ENCODE results near the gene SKI.

The SKI gene

DNA sequence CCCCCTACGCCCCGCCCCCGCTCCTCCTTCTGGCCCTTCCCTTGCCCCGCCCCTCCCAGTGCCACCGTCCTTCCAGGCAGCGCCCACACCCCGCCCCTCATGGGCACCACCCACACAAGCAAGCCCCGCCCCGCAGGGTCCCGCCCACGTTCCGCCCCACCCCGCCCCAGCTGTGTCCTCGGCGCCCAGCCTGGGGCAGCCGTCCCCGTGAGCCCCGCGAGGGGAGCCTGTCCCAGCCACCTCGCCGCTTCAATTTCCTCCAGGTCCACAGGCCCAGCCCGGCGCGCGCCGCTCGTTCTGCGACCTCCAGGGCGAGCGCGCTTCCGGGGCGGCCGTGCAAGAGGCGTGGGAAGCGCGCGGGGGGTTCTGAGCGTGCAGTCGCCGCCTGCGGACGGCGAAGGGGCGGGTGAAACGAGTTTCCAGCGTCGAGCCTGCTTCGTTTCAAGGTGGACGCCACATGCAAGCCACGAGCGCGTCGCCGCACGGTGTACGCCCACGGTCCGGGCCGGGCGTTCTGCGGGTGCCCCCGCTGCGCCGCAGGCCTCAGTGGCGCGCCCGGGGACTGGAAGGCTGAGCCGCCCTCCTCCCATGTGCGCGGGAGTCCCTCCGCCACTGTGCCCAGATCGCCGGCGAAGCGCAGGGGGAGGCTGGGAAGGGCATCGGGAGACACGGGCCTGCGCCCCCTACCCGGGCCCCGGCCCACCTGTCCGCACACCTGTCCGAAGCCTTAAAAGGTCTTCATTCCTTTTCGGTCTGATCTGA, 22.7 kb upstream of the SKI start:
- peaks cover 42% of the 10 kb centered on the region for H3K4me1 ChIP-seq (ENCODE audit: control insufficient read depth, insufficient read depth, low read length)
- H3K4me3 ChIP-seq (ENCODE audit: low read length), result no peak overlapping the region
- H3K9me3 ChIP-seq (ENCODE audit: control insufficient read depth, low read length), result no peaks in the 10 kb centered on the region
- peak overlapping the region; percentile 15 for H3K9ac ChIP-seq (ENCODE audit: low read length)
- H3K36me3 ChIP-seq (ENCODE audit: control insufficient read depth, insufficient read depth, low read length), result no peaks in the 10 kb centered on the region
- H3K27me3 ChIP-seq (ENCODE audit: control insufficient read depth, insufficient read depth, low read length), result no peaks in the 10 kb centered on the region

DNA sequence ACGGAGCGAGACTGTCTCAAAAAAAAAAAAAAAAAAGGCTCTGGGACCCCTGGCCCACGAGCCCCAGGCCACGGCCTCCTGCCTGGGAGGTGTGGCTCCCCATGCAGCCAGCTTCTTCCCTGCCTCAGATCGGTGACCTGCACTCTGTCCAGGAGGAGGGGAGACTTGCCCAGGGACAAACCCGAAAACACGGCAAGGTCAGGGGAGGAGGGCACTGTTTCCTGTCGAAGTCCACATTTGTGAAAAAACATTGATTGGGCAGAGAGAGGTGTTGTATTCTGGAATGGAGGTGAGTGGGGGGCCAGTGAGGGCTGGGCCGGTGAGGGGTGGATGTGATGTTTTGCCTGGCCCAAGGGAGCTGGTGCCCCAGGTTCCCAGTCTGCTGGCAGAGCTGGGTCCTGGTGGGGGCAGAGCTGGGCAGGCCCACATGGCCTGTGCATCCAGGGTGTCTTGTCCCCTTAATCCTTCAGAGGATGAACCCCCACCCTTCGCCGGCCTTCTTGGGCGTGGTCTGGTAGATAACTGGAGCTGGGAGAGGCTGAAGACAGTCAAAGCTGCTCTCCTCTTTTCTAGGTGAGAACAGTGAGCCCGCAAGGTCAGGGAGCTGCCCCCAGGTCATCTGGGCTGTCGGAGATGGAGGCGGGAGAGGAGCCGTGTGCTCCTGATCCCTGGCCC, 21.2 kb upstream of the SKI start:
- H3K27me3 ChIP-seq (ENCODE audit: control insufficient read depth, insufficient read depth, low read length), result no peaks in the 10 kb centered on the region
- peaks cover 43% of the 10 kb centered on the region for H3K4me1 ChIP-seq (ENCODE audit: control insufficient read depth, insufficient read depth, low read length)
- H3K9ac ChIP-seq (ENCODE audit: low read length), result peak overlapping the region; percentile 5
- no peaks in the 10 kb centered on the region for H3K36me3 ChIP-seq (ENCODE audit: control insufficient read depth, insufficient read depth, low read length)
- H3K9me3 ChIP-seq (ENCODE audit: control insufficient read depth, low read length), result no peaks in the 10 kb centered on the region
- H3K4me3 ChIP-seq (ENCODE audit: low read length), result no peak overlapping the region

DNA sequence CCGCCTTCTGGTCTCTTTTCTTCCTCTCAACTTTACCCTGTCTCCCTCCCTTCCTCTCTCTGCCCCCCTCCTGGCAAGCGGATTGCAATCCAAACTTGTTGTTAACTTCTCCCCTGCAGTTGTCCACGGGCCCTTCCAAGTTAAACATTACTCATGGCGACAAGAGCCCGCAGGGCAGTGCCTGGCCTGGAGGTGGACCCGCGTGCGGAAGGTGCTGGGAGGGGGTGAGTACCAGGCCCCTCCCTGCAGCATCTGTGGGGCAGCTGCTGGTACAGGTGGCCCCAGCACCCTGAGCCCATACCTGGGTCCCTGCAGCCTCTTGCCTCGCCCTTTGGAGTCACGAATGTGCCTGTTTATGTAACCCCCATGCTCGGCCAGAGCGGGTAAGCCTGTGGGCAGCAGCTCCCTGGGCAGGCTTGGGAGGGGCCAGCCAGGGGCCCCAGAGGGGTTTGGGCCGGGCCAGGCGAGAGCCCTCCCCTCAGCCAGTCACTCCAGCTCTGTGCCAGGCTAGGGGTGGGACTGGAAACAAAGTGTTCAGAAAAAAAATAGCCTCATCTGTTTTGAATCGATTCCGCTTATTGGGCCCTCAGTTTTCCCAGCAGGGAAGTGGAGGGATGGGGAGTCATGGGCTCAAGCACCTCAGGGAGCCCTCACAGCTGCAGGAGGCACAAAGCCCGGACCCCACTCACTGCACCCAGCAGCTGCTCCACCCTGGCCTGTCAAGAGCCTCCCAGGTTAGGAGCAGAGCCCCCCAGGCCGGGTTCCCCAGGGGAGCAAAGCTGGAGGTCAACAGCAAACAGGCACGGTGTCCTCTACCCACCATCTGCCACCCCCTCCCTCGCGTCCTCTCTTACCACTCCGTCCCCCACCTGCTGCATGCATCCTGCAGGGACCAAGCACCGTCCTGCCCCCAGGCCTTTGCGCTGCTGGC, 19.5 kb upstream of the SKI start:
- H3K4me1 ChIP-seq (ENCODE audit: control insufficient read depth, insufficient read depth, low read length), result peaks cover 57% of the 10 kb centered on the region
- H3K9me3 ChIP-seq (ENCODE audit: control insufficient read depth, low read length), result no peaks in the 10 kb centered on the region
- peak overlapping the region; percentile 4 for H3K9ac ChIP-seq (ENCODE audit: low read length)
- no peaks in the 10 kb centered on the region for H3K27me3 ChIP-seq (ENCODE audit: control insufficient read depth, insufficient read depth, low read length)
- H3K36me3 ChIP-seq (ENCODE audit: control insufficient read depth, insufficient read depth, low read length), result no peaks in the 10 kb centered on the region
- no peak overlapping the region for H3K4me3 ChIP-seq (ENCODE audit: low read length)

DNA sequence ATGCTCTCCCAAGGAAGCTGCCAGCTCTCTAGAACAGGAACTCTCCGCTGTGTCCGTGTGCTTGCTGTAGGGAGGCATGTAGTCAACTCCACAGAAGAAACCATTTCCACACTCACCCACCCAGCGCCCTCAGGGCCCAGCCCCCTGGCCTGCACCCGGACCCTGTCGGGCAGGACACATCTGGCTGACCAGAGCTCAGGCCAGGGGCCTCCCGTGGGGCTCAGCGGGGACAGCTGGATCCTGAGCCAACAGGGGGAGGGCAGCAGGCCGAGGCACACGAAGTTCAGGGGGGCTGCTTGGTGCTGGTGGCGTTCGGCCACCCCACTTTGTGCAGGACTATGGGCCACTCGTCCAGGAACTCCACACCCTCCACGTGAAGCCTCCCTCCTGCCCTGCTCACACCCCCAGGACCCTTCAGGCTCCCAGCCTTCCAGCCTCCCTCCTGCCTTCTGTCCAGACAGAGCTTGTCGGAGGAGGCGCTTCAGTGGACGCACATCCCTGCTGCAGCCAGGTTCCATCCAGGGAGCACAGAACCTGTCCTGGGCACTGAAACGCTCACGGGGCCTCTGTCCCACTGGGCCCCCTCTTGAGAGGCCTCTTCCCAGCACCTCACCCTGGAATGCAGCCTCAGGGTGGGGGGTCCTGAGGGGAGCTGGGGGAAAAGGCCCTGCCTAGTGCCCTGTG, 18.6 kb upstream of the SKI start:
- Histone ChIP-seq H3K9me3 (ENCODE audit: control insufficient read depth, low read length) (no peaks in the 10 kb centered on the region), H3K9ac (ENCODE audit: low read length) (no peak overlapping the region), H3K36me3 (ENCODE audit: control insufficient read depth, insufficient read depth, low read length) (no peaks in the 10 kb centered on the region), H3K27me3 (ENCODE audit: control insufficient read depth, insufficient read depth, low read length) (no peaks in the 10 kb centered on the region), H3K4me3 (ENCODE audit: low read length) (no peak overlapping the region), H3K4me1 (ENCODE audit: control insufficient read depth, insufficient read depth, low read length) (peaks cover 57% of the 10 kb centered on the region)

DNA sequence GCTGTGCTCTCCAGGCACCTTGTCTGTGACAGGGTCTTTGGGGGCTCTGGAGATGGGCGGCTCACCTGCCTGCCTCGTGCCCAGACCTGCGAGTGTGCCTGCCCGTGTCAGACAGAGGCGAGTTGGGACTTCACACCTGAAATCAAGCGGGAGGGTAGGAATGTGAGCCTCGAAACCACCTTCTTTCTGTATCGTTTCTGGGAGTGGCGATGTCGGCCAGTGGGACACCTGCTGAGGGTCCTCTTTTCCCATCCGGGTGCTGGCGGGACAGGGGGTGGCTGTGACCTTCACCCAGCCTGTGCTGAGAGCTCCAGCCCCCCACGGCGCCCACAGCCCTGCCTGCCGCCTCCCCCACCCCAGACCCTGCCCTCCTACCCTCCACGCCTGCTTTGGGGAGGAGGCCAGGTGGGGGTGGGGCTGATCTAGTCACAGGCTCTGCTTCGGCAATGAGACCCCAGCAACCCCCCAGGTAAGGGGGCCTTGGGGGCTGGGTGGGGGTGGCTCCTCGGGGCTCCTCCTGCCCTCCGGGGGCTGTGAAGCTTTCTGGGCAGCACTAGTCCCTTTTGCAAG, 17.9 kb upstream of the SKI start:
- Histone ChIP-seq H3K4me1 (ENCODE audit: control insufficient read depth, insufficient read depth, low read length) (peaks cover 60% of the 10 kb centered on the region), H3K9ac (ENCODE audit: low read length) (no peak overlapping the region), H3K4me3 (ENCODE audit: low read length) (no peak overlapping the region), H3K36me3 (ENCODE audit: control insufficient read depth, insufficient read depth, low read length) (no peaks in the 10 kb centered on the region), H3K9me3 (ENCODE audit: control insufficient read depth, low read length) (no peaks in the 10 kb centered on the region), H3K27me3 (ENCODE audit: control insufficient read depth, insufficient read depth, low read length) (no peaks in the 10 kb centered on the region)

DNA sequence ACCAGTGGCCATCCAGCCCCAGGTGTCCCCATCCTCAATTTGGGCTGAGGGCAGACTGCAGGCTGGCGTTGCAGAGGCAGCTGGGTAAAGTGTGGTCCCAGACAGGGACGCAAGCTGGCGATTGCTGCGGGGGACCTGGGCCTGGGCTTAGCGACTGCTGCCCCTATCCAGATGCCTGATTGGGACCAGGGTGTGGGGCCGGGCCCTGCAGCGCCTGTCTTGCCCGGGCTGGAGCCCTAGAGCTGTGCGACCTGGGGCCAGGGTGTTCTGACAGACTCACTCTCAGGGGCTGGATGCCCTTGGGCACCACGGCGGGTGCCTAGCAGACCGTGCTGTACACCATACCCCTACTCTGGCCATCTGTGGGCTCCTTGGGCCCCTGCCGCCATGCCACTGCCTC, 17.3 kb upstream of the SKI start:
- H3K9me3 ChIP-seq (ENCODE audit: control insufficient read depth, low read length), result no peaks in the 10 kb centered on the region
- H3K4me1 ChIP-seq (ENCODE audit: control insufficient read depth, insufficient read depth, low read length), result peaks cover 56% of the 10 kb centered on the region
- no peak overlapping the region for H3K9ac ChIP-seq (ENCODE audit: low read length)
- H3K4me3 ChIP-seq (ENCODE audit: low read length), result no peak overlapping the region
- no peaks in the 10 kb centered on the region for H3K27me3 ChIP-seq (ENCODE audit: control insufficient read depth, insufficient read depth, low read length)
- no peaks in the 10 kb centered on the region for H3K36me3 ChIP-seq (ENCODE audit: control insufficient read depth, insufficient read depth, low read length)

DNA sequence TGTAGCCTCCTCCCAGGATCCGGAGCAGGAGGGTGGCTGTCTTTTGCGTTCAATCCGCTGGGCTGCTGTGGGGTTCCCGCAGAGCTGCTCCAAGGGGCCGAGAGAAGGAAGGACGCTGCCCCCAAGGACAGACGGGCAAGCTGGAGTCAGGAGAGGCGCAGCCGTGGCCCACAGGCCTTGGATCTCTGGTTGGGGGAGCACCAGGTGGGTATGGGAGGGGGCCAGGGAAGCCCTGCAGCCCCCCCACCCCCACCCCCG, 15.9 kb upstream of the SKI start:
- no peaks in the 10 kb centered on the region for H3K36me3 ChIP-seq (ENCODE audit: control insufficient read depth, insufficient read depth, low read length)
- no peak overlapping the region for H3K4me3 ChIP-seq (ENCODE audit: low read length)
- peaks cover 3% of the 10 kb centered on the region for H3K27me3 ChIP-seq (ENCODE audit: control insufficient read depth, insufficient read depth, low read length)
- H3K9me3 ChIP-seq (ENCODE audit: control insufficient read depth, low read length), result no peaks in the 10 kb centered on the region
- H3K4me1 ChIP-seq (ENCODE audit: control insufficient read depth, insufficient read depth, low read length), result peaks cover 47% of the 10 kb centered on the region
- peak overlapping the region; percentile 86 for H3K9ac ChIP-seq (ENCODE audit: low read length)

DNA sequence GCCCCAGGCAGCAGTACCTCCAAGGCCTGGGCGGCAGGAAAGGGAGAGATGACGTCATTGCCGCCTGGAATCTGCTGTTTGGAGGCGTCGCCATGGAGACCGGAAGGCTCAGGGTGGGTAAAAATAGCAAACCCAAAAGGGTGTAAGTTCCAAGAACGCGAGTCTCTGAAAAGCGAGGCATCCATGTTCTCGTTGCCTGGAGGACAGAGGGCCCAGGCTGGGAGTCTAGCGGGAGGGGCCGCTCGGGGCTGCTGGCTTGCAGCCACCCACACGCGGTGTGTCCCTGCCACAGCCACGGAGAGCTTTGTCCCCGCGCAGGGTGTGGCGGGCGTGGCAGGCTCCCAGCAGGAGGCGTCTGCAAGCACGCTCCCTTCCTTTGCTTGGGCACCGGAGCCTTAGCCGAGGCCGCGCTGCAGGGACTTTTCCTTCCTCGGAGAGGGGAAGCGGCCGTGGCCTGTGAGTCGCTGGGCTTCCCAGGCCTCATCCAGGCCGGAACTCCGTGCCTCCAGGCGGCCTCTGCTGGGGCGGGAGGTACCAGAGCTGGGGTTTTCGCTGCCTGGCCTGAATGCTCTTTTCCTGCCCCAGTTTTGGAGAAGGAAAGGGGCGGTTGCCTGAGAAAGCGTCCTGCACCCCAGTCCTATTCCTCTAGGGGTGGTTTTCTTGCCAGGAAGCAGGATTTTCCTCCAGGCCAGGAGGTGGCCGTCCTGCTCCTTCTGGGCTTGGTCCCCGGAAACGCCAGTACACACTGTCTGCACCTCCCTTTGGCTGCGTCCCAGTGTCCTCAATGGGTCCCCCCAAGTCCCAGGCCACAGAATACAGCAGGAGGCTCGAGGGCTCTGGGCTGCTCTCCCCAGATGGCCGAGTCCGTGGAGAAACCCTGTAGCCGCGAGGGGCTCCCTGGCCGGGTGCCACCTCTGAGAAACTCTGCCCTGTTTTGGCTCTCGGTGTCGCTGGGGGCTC, 15.3 kb upstream of the SKI start:
- H3K9ac ChIP-seq (ENCODE audit: low read length), result peak overlapping the region; percentile 86
- peaks cover 3% of the 10 kb centered on the region for H3K27me3 ChIP-seq (ENCODE audit: control insufficient read depth, insufficient read depth, low read length)
- H3K9me3 ChIP-seq (ENCODE audit: control insufficient read depth, low read length), result no peaks in the 10 kb centered on the region
- no peaks in the 10 kb centered on the region for H3K36me3 ChIP-seq (ENCODE audit: control insufficient read depth, insufficient read depth, low read length)
- H3K4me1 ChIP-seq (ENCODE audit: control insufficient read depth, insufficient read depth, low read length), result peaks cover 41% of the 10 kb centered on the region
- H3K4me3 ChIP-seq (ENCODE audit: low read length), result peak overlapping the region; percentile 14

DNA sequence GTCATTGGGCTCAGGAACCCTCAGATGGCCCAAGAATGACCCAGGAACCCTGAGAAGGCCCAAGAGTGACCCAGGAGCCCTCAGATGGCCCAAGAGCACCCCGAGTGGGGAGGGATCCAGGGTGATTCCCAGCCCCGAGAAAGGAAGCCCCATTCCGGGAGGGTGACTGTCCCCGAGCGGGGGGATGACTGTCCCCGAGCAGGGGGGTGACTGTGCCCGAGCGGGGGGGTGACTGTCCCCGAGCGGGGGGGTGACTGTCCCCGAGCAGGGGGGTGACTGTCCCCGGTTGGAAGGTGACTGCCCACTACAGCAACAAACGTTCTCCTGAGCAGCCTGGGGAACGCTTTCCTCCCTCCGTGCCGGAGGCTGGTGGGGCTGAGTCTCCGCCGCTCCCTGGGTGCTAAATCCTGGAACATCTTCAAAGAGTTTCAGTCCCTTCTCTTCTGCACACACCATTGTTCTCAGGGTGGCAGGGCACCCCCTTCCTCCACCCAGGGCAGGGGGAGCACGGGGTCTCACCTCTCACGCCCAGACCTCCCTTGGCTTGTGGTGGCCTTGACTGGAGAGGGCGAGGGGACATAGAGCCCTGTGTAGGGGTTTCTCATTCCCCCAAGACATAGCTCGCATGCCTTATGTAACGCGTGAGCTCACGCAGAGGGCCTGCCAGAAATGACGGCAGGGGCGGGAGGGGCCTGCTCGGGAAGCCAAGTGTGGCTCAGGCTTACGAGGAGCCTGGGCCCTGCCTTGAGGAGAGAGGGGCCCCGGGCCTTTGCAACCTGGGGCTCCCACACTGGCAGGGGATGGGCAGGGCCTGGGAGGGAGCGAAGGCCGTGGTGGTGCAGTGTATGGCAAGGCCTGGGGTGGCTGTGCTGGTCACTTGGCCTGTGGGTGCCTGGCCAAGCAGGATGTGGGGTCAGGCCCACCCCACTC, 14.3 kb upstream of the SKI start:
- Histone ChIP-seq H3K4me1 (ENCODE audit: control insufficient read depth, insufficient read depth, low read length) (peaks cover 31% of the 10 kb centered on the region), H3K9me3 (ENCODE audit: control insufficient read depth, low read length) (no peaks in the 10 kb centered on the region), H3K9ac (ENCODE audit: low read length) (peak overlapping the region; percentile 86), H3K4me3 (ENCODE audit: low read length) (peak overlapping the region; percentile 14), H3K36me3 (ENCODE audit: control insufficient read depth, insufficient read depth, low read length) (no peaks in the 10 kb centered on the region), H3K27me3 (ENCODE audit: control insufficient read depth, insufficient read depth, low read length) (peaks cover 3% of the 10 kb centered on the region)

DNA sequence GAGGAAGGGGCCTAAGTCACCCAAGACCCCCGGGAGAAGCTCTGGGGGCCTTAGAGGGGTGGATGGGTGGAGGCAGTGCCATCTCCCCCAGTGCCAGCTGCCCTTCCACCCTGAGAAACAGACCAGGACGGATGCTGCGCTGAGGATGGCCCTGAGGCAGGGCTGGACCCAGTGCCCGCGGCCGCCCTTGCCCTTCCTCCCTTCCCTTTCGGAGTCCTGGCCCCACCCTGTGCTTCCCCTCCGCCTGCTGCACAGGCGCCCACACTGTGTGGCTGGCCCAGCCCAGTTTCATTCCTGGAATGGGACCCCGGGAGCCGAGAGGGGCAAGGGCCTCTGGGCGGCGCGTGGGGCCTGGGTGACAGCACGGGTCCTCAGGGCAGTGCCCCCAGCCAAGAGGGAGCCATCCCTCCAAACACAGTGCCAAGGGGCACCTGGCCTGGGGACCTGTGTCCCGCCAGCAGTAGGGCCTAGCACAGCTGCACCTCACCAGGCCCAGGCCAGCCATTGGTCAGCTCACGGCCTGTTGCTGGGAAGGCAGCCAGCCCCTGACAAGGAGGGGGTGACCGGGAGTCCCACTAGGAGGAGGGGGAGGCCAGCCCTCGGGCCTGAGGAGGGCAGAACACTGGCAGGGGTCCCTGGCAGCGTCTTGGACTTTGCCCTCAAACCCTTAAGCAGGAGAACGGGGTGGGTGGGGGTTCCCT, 13.4 kb upstream of the SKI start:
- H3K36me3 ChIP-seq (ENCODE audit: control insufficient read depth, insufficient read depth, low read length), result no peaks in the 10 kb centered on the region
- H3K4me3 ChIP-seq (ENCODE audit: low read length), result no peak overlapping the region
- H3K27me3 ChIP-seq (ENCODE audit: control insufficient read depth, insufficient read depth, low read length), result peaks cover 3% of the 10 kb centered on the region
- H3K9me3 ChIP-seq (ENCODE audit: control insufficient read depth, low read length), result no peaks in the 10 kb centered on the region
- H3K9ac ChIP-seq (ENCODE audit: low read length), result peak overlapping the region; percentile 86
- peaks cover 30% of the 10 kb centered on the region for H3K4me1 ChIP-seq (ENCODE audit: control insufficient read depth, insufficient read depth, low read length)
